Stimulated activated CD4-positive, alpha-beta T cell treated with anti-CD3 and anti-CD28 coated beads, Interleukin-2, amount 100 ng/mL, for 4 hours (primary cell): ENCODE results near the gene SMARCD1.
"Not testable (repeated sequence)": the region's sequence is repeated elsewhere in the genome, so short reads cannot be mapped to it uniquely, and the experiment has no call there.

Experiments
- DNase-seq: peaks from one replicate; pipeline ENCODE4 v3.0.0-alpha.2; 2020; ENCODE audit warnings: low read depth

SMARCD1 gene

DNA sequence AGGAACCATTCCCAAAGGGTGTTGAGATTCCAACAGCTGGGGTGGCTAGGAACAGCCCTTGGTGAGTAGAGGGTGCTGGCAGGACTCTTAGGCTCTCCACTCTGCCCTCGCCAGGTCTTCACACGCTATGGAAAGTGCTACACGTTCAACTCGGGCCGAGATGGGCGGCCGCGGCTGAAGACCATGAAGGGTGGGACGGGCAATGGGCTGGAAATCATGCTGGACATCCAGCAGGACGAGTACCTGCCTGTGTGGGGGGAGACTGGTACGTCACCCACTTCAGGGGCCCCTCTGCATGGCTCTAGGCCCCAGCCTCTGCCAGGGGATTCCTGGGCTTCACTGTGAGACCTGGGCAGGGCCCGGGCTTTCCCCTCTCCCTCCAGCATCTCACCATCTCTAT lies 8.0 kb upstream of the SMARCD1 start:
- DNase-seq, result no peak

DNA sequence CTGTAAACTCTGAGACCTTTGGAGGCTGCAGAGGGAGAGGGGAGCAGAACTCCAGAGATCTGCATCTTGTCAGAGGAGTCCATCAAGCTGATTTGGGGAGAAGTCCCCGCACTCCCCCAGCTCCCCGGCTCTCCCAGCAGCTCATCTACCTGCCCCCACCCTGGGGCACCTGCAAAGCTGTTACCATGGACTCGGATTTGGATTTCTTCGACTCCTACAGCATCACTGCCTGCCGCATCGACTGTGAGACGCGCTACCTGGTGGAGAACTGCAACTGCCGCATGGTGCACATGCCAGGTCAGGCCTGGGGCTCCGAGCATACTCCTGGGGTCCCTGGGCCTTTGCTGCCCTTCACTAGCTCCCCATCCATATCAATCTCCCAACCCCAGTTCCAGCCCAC lies 6.9 kb upstream of the SMARCD1 start:
- DNase-seq, result no peak

DNA sequence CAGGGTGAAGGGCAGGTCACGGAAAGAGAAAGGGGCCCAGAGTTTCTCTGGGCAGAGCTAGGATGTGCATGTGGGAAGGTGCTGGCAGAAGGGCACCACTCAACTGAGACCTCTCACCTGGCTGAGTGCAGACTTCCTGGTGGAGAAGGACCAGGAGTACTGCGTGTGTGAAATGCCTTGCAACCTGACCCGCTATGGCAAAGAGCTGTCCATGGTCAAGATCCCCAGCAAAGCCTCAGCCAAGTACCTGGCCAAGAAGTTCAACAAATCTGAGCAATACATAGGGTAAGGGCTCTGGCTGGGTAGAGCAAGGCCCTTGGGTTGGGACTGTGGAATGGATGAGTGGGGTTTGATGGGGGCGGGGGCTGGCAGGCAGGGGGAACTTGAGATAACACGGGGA lies 5.4 kb upstream of the SMARCD1 start:
- DNase-seq, result no peak

DNA sequence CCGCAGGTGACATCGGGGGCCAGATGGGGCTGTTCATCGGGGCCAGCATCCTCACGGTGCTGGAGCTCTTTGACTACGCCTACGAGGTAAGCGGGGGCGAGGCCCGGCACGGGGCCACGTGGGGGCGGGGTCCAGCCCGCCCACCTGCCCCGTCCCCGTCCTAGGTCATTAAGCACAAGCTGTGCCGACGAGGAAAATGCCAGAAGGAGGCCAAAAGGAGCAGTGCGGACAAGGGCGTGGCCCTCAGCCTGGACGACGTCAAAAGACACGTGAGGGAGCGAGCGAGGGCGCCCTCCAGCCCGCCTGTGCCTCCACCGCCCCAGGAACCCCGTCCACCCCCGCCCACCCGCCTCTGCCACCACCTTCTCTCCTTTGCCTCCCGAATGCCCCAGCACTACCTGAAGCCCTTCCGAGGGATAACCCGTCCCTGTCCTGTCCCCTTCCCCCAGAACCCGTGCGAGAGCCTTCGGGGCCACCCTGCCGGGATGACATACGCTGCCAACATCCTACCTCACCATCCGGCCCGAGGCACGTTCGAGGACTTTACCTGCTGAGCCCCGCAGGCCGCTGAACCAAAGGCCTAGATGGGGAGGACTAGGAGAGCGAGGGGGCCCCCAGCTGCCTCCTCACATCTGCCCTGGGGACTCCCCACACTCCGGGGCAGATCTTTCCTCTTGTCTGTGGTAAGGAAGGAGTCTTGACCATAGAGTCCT lies 3.9 kb upstream of the SMARCD1 start:
- no peak for DNase-seq

DNA sequence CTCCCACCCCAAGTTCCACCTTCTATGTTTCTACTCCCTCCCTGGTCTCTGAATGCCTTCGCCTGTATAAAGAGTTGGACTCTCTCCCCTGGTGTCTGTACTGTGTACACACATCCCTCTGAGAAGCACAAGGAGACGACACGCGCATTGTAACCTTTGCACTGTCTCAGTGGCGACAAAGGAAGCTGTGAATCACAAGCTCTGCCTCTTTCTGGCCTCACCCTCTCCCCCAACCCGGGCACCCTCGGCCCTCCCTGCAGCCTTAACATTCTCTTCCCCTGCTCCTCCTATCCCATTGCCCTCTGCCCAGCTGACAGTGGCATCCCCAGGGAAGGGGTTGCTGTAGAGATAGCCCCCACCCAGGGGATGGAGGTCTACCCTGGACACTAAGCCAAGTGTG lies 2.5 kb upstream of the SMARCD1 start:
- DNase-seq, result no peak

DNA sequence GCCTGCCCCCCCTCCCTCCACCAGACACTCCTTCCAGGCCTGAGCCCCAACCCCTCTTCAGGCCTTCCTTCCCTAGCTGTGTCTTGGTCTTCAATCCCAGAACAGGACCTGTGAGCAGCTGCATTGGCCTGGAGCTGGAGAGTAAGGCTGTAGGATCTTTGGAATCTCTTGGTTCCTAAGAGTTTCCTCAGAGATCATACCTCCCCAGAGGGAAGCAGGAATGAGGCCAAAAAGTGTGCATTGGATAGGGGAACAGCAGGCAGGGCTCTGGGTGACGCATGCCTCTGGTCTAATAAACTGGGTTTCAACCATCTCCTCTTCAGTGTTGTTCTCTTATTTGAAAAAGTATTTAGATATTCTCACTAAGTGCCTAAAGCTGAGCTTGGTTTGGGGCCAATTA lies 1.8 kb upstream of the SMARCD1 start:
- DNase-seq, result no peak

DNA sequence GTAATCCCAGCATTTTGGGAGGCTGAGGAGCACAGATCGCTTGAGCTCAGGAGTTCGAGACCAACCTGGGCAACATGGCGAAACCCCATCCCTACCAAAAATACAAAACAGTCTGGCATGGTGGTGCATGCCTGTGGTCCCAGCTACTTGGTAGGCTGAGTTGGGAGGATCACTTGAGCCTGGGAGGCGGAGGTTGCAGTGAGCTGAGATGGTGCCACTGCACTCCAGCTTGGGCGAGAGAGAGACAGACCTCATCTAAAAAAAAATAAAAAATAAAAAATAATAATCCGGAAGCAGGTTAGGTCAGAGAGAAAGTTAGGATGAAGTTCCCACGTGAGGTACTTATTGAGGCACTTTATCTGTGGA lies 750 bp upstream of the SMARCD1 start:
- not testable (repeated sequence) for DNase-seq

DNA sequence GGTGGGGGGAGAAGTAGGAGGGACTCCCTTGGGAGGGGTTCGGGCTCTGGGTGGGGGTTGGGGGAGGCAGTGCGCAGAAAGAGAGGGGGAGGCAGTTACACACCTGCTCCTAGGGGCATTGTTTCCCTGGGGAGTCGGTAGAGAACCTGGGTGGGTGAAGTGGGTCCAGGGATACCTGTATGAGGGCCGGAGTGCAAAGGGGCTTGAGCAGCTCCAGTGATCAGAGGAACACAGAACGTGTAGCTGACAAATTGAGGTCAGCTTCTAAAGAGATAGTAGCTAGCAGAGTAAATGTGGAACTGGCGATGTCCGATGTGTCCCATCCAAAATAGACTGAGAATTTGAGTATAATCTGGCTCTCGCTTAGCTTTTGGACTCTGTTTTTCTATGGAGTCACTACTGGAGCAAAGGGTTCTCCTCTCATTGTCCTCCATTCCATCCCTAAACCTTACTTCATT lies 502 bp downstream of the SMARCD1 start:
- no peak for DNase-seq

DNA sequence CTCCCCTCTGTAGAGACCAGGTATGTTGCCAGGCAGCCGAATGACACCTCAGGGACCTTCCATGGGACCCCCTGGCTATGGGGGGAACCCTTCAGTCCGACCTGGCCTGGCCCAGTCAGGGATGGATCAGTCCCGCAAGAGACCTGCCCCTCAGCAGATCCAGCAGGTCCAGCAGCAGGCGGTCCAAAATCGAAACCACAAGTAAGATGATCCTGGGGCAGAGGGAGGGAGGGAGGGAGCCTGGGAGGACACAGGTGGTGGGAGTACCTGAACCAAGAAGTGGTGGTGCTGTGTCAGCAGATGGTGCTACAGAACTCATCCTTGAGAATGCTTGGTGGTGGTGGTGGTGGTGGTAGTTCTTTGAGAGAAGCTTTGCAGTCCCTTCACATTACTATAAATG lies 1.0 kb downstream of the SMARCD1 start:
- no peak for DNase-seq

DNA sequence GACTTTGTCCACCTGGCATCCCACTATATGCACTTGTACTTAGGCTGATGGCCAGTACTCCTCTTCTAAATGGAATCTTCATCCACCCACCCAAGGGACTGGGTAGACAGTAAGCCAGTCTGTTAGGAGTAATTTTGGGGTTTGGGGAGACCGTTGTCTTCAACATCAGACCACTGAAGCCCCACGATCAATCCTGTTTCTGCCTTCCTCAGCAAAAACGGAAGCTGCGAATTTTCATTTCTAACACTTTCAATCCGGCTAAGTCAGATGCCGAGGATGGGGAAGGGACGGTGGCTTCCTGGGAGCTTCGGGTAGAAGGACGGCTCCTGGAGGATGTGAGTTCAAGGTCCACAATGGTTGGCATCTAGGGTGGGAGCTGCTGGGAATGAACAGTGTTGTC lies 2.0 kb downstream of the SMARCD1 start:
- no peak for DNase-seq

DNA sequence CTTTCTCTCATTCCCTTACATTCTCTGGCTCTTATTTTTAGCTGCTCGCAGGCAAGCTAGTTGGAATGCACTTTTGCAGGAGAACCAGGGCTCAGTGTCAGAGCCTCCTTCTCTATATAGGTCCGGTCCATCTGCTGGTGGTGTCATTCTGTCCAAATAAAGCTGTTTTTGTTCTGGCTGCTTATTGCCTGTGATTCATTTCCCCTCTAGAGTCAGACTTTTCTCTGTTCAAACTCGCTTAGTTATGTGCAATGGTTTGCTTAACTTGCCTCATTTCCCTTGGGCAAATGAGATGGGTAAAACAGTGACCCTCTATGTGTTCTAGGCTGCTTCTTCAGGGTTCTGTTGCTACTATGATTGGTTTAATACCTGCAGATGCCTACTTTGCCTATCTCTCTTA lies 2.9 kb downstream of the SMARCD1 start:
- DNase-seq, result no peak

DNA sequence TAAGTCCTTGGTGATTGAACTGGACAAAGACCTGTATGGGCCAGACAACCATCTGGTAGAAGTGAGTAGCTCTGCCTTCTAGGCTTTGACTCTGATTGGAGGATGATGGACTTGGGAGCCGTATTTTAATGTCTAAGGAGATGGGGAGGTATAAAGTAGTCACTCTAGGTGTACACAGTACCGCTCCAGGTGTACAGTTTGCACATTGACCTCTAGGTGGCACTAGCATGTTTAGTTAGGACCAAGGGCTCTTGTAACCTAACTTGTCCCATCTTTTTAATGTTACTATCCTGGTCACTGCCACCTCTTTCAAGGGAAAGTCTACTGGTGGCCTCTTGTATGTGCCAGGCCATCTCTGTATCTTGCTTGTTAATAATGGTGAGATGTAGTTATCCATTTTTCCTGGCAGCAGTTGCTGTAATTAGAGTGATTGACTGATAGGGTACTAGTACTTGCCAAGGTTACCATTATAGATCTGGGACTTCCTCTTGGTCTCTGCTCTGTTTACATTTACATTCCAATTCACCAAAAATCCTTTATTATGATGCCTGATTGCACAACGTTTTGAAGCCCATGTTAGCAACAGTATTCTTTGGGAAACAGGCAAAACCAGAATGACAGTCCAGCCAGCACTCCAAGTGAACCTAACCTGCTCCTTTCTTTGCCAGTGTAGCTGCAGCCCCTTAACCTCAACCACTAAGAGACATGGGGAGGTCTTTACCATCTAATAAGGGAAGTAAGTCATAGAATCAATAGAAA lies 3.6 kb downstream of the SMARCD1 start:
- peak; percentile 37 for DNase-seq

DNA sequence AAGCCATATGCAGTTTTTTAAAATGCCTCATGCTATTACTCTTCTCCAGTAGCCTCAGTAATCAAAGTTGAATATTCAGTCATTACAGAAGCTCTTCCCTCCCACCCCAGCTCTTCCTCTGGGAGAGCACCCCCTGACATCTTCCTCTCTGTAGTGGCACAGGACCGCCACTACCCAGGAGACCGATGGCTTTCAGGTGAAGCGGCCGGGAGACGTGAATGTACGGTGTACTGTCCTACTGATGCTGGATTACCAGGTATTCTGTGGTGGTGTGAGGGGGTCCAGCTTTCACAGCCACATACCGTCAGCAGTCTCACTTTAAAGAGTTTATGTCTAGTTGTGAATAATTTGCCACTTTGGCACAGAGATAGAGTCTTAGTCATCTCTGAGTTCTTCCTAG lies 4.6 kb downstream of the SMARCD1 start:
- DNase-seq, result no peak

DNA sequence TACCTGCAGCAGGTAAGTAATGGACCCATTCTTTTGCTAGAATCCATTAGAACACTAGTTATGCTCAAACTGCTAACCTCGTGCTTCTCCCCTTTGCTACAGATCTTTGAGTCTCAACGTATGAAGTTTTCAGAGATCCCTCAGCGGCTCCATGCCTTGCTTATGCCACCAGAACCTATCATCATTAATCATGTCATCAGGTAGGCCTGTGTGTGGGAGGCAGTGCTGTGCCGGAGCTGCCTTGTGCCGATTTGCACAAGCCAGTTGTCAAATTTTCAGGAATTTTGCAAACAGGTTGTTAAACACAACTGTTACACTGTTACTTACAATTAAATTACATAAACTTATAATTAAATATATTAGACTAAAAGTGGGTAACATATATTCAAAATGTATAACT lies 5.2 kb downstream of the SMARCD1 start:
- DNase-seq, result no peak

DNA sequence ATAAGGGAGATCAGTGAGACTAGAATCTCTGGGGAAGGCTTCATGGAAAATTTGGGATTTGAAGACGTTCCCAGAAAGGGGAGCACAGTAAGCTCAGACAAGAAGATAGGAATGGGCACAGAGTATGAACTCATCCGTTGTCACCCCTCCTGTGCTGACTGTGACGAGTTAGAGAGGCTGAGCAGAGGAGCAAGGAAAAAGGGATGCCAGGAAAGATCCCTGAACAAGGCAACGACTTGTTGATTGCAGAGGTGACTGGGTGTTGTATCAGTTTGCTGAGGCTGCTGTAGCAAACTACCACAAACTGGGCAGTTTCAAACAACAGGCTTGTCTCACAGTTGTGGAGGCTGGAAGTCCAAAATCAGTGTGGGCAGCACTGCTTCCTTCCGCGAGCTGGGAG lies 12.8 kb downstream of the SMARCD1 start:
- no peak for DNase-seq

DNA sequence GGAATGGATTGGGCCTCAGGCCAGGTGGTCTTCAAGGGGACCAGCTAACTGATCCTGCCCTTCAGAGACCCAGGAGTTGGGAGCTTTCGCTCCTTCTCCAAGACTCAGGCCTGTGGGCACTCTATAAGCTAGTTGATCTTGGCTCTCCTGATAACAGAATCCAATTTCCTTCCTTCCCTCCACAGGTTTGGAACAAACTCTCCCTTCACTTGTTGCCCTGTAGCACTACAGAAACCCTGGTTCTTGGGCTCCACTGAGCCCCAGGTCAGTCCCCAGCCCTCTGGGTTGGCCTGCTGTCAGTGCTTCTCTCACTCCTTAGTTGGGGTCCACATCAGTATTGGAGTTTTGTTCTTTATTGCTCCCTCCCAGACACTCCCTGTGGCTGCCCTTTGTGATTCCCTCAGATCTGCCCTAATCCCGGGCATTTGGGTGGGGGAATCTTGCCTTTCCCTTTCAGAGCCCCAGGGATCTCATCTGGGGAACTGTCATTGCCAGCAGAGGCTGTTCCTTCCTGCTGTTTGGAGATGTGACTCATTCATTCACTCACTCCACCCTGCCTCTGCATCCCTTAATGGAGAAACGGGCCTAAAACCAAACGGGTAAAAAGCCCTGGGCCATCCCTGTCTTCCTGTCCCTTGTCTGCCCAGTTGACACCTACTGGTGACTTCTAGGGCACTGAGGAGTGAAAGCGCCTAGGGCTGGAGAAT lies 14.3 kb downstream of the SMARCD1 start:
- no peak for DNase-seq

DNA sequence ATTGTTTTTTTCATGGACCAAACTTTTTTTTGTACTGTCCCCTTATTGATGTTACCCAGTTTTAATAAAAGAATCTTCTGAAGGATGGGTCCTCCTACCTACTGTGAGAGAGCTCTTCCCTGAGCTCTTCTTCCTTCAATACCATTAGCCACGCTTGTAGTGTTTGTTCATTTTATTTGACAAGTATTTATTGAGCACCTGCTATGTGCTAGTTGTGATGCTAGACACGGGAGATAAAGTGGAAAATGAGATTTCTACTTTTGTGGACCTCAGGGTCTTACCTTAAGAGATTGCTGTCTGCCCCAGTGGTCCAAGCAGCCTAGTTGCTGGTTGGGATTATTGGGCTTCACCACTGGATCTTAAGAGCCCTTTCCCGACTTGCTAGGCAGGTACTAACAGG lies 15.4 kb downstream of the SMARCD1 start:
- no peak for DNase-seq

DNA sequence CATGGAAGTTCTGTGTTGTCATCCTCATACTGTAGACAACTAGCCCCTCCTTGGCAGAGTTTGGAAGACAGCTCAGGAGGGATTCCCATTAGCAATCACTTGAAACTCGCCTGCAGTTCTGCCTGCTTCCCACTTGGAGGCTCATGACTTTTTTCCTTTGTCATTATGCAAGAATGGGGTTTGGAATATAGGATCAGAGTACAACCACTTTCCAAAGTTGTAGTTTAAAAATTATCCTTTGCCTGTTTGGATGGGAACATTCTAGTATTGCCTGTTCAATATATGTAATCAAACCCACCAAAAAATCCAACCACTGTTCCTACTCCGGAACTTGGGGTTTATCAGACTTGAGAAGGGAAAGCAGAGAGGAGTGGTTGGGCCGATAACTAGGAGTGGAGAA lies 16.5 kb downstream of the SMARCD1 start:
- no peak for DNase-seq

DNA sequence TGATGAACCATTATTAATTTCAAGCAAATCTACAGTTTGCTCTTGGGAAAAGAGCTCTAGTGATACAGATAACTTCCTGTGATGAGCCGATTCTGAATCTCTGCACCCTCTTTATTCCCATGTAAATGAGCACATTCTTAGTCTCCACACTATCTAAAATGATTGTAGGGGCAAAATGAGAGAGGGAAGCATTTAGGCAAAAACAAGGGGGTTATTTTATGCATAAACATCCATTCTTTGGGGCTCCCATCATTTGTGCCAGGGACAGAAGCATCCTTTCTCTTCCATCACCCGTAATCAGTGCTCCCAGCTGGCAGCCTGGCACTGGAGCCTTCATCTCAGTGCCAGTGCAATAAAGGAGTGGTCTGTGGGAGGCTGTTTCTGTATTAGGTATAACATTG lies 17.0 kb downstream of the SMARCD1 start:
- DNase-seq, result no peak

DNA sequence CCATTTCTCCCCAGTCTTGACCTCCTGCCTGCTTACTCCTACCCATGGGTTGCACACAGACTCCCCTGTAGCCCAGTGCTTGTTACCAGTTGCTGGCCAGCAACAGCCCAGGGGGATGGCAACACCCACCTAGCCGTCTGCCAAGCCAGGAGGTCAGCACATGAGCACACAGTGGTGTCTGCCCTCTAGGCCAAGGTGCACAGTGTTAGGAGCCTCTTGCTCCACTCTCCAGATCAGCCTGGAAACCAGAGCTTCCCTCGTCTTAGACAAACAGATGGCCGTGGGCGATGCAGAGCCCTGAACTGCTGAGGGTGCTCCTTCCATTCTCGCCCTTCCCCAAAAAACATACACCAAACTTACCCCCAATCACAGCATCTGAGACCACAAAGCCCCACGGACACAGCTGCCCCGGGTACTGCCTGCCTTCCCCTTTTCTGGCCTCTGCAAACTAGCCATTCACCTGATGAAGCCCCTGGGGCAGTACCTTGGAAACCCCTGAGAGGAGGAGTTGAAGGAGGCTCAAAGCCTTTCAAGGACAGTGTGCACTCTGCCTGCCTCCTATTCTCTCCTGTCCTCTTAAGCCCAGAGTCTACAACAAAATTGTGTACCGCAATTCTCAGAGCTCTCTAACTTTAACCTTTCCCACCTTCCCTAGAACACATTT lies 17.6 kb downstream of the SMARCD1 start:
- no peak for DNase-seq

DNA sequence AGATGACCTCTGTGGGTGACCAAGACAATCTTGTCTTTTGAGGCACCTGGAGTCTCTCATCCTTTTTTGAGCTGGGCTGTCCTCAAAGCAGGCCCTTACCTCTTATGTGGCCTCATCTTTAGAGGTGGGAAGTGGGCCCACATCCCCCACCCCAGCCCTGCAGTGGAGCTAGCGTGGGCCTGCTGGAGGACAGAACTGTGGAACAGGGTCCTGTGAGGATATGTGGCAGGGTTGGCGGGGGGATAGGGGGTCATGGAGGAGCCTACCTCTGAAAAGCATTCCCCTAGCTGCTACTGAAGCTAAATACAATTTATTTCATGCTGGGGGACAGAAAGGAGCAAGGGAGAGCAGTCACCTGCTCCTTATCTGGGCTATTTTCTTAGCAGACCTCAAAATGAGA lies 18.2 kb downstream of the SMARCD1 start:
- DNase-seq, result no peak

DNA sequence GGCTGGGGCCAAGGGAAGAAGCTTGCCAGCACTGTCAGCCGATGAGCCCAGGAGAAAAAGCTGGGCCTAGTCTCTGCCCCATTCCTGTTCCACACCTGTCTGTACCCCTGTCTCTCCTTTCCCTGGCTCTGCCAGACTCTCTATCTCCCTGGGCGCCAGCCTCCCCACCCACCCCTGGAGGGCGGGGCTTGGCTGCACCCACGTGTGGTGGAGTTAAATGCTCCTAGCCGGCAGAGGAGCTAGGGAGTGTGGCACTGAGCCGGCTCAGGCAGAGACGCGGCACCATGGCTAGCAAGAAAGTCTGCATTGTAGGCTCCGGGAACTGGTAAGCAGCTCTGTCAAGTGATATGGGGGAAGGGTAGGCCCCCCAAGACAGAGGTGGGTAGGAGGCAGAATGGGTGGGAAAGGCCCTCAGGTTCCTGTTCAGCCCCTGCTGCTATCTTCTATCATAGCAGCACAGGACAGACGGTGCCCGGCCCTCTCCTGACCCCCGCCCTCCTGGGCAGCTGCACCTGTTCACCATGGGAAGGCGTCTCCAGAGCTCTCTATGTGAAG lies 18.7 kb downstream of the SMARCD1 start, which contains the start of gene GPD1:
Gene GPD1 (plus strand): TSS at position 242 of the 555 bp plus-strand sequence. CDS start 43 bp downstream, at position 285.
- DNase-seq, result peak; percentile 18
